Measurements from ENCODE around the gene COQ3.

DNA sequence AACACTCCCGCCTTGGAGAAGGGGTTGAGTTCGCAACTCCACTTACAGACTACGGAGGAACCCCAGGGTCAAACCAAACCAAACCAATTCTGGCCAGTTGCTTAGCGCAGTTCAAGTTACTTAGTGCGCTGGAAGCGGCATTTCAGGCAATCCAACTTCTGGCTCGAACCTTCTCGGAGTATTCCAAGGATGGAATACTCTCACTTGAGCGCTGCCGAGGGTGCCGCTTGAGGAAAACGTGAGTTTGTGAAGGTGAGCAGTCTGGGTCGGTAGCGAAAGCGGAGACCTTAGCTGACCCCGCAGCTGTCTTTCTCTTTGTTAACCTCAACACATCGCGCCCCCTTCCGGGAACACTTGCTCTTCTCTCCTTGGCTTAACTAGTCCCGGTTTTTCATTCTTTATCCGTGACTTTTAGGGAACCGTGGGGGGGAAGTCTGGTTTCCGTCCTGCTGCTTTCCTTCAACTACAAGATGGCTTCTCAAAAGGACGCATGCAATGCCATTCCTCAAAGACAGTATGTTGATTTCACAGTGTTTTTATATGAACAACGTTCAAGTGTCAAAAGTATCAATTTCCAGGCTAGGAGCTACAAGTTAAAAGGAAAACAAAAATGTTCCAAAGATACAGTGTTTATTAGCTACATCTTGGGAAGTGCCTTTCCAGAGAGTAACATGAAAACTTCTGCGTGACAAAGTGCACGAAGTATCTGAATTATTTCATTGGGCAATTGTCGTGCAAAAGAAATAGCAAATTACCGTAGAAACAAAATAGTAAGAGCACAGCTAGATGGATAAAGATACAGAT, 31.9 kb upstream of the COQ3 start:
- TF ChIP-seq, protein P1, sequence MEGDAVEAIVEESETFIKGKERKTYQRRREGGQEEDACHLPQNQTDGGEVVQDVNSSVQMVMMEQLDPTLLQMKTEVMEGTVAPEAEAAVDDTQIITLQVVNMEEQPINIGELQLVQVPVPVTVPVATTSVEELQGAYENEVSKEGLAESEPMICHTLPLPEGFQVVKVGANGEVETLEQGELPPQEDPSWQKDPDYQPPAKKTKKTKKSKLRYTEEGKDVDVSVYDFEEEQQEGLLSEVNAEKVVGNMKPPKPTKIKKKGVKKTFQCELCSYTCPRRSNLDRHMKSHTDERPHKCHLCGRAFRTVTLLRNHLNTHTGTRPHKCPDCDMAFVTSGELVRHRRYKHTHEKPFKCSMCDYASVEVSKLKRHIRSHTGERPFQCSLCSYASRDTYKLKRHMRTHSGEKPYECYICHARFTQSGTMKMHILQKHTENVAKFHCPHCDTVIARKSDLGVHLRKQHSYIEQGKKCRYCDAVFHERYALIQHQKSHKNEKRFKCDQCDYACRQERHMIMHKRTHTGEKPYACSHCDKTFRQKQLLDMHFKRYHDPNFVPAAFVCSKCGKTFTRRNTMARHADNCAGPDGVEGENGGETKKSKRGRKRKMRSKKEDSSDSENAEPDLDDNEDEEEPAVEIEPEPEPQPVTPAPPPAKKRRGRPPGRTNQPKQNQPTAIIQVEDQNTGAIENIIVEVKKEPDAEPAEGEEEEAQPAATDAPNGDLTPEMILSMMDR (IDR thresholded peaks at IDR 0.05; ENCODE audit: insufficient read depth, low read length, poor library complexity, severe bottlenecking), result peak; percentile 32
- no peak for TF ChIP-seq EZH2phosphoT487 (conservative IDR thresholded peaks at IDR 0.05; ENCODE audit: low read length)

Measured in SU-DHL-6 (cell line).